K562 (cell line): ENCODE results near the gene RPL18A. TPM values are rescaled to one million over a fixed set of nuclear protein-coding genes. Genes with fewer than 3 reads are reported as not detected.

Source experiments
- ASH1L ChIP-seq: fragments of 450-650 bp; IDR thresholded peaks from 2 replicates; pipeline ENCODE4 v1.6.1; 2018; ENCODE audit warnings: borderline replicate concordance, mild to moderate bottlenecking, low read depth; ENCODE audit not compliant: partially characterized antibody
- CREBBP ChIP-seq: IDR thresholded peaks from one replicate; pipeline ENCODE4 v1.6.1; 2012; ENCODE audit warnings: low read depth, mild to moderate bottlenecking, control low read depth, inconsistent platforms, low read length
- ETS1 ChIP-seq: conservative IDR thresholded peaks from 2 replicates; pipeline ENCODE4 v1.6.1; 2011; ENCODE audit warnings: low read depth, mild to moderate bottlenecking, low read length; ENCODE audit not compliant: control insufficient read depth
- HNRNPLL ChIP-seq: fragments of 200-400 bp; formaldehyde crosslinking; IDR thresholded peaks from 2 replicates; pipeline ENCODE4 v1.6.1; 2017; ENCODE audit warnings: low read length, low read depth, mild to moderate bottlenecking; ENCODE audit not compliant: poor library complexity, severe bottlenecking
- NR3C1 ChIP-seq: sonication (generic); formaldehyde crosslinking; IDR thresholded peaks from 2 replicates; pipeline ENCODE4 v1.8.1; 2022; ENCODE audit warnings: missing genetic modification reagents
- RBM25 ChIP-seq: fragments of 200-400 bp; formaldehyde crosslinking; IDR thresholded peaks from 2 replicates; pipeline ENCODE4 v1.6.1; 2018; ENCODE audit warnings: low read length, low read depth, moderate library complexity; ENCODE audit not compliant: severe bottlenecking
- SIX5 ChIP-seq, 2 experiments: IDR thresholded peaks; 2 replicates each; pipeline ENCODE4 v1.6.1; 2011; ENCODE audit warnings: low read length in 2 of 2, borderline replicate concordance in 1 of 2, low read depth in 1 of 2, mild to moderate bottlenecking in 1 of 2, moderate library complexity in 1 of 2; ENCODE audit not compliant: insufficient read depth in 1 of 2
- SPI1 ChIP-seq: IDR thresholded peaks from 2 replicates; pipeline ENCODE4 v1.6.1; 2011; ENCODE audit warnings: low read depth, low read length, control low read depth, borderline replicate concordance
- TGIF2 ChIP-seq: sonication (generic); formaldehyde crosslinking; IDR thresholded peaks from 2 replicates; pipeline ENCODE4 v1.8.1; 2022; ENCODE audit warnings: mild to moderate bottlenecking, missing genetic modification reagents, moderate library complexity
- THRAP3 ChIP-seq: fragments of 450-650 bp; IDR thresholded peaks from 2 replicates; pipeline ENCODE4 v1.6.1; 2016; ENCODE audit warnings: mild to moderate bottlenecking, inconsistent platforms, borderline replicate concordance
- ZFX ChIP-seq: sonication (generic); formaldehyde crosslinking; IDR thresholded peaks from 2 replicates; pipeline ENCODE4 v1.8.0; 2022; ENCODE audit warnings: mild to moderate bottlenecking, missing genetic modification reagents, moderate library complexity
- ZNF121 ChIP-seq: sonication (generic); formaldehyde crosslinking; conservative IDR thresholded peaks from 2 replicates; pipeline ENCODE4 v1.8.0; 2022; ENCODE audit warnings: missing genetic modification reagents
- ZNF696 ChIP-seq: fragments of 250-450 bp; sonication (Bioruptor Pico); conservative IDR thresholded peaks from 2 replicates; pipeline ENCODE4 v1.4.0; 2020; ENCODE audit warnings: mild to moderate bottlenecking, moderate library complexity
- ZSCAN32 ChIP-seq: fragments of 450-650 bp; formaldehyde crosslinking; IDR thresholded peaks from 2 replicates; pipeline ENCODE4 v1.4.0; 2020; ENCODE audit warnings: mild to moderate bottlenecking, moderate library complexity
- polyA plus RNA-seq, 8 experiments: library from polyadenylated mRNA; depleted of rRNA in 4 of 8; stranded (reverse) in 5 of 8; unstranded in 3 of 8; fragments of >200 nt; fragmentation: Nextera tagmentation in 2 of 8; fragmentation: Illumina TruSeq in 1 of 8; extraction: Ambion mirVana in 2 of 8; extraction: Trizol in 1 of 8; gene quantifications; 2 replicates each; pipeline versions ENCODE4 v1.2.1 to v1.2.3, GENCODE V29; 2011 to 2014; ENCODE audit warnings: inconsistent platforms in 1 of 8, missing spikeins in 1 of 8
- total RNA-seq, 7 experiments: library from RNA; depleted of rRNA in 6 of 7; stranded (reverse); fragments of >200 nt in 6 of 7; fragmentation: Illumina TruSeq in 2 of 7; extraction: Trizol in 2 of 7; gene quantifications; 2 replicates each; pipeline versions ENCODE4 v1.2.1 to v1.2.3, GENCODE V29; 2011 to 2021; ENCODE audit warnings: low replicate concordance in 1 of 7
- TF ChIP-seq, protein P1 (sequence below): IDR thresholded peaks from 2 replicates; pipeline ENCODE4 v1.6.1; 2011; ENCODE audit warnings: borderline replicate concordance, low read depth, mild to moderate bottlenecking, moderate library complexity, low read length; ENCODE audit not compliant: insufficient read depth, poor library complexity, severe bottlenecking
- TF ChIP-seq, protein P2 (sequence below): fragments of 200-800 bp; sonication (Bioruptor generic); IDR thresholded peaks from 2 replicates; pipeline ENCODE4 v1.6.1; 2017; ENCODE audit warnings: missing genetic modification characterization, missing compliant biosample characterization
- TF ChIP-seq, protein P3 (sequence below): sonication (generic); formaldehyde crosslinking; IDR thresholded peaks from 2 replicates; pipeline ENCODE4 v1.8.1; 2023; ENCODE audit warnings: missing genetic modification reagents, mild to moderate bottlenecking, borderline replicate concordance

Gene RPL18A
- total and polyA plus RNA-seq, 9 of the 15 experiments (the other 6 are each of a cell fraction or from before 2014, with no cell fraction given): 626 to 2,882 (median 1,895) TPM

DNA sequence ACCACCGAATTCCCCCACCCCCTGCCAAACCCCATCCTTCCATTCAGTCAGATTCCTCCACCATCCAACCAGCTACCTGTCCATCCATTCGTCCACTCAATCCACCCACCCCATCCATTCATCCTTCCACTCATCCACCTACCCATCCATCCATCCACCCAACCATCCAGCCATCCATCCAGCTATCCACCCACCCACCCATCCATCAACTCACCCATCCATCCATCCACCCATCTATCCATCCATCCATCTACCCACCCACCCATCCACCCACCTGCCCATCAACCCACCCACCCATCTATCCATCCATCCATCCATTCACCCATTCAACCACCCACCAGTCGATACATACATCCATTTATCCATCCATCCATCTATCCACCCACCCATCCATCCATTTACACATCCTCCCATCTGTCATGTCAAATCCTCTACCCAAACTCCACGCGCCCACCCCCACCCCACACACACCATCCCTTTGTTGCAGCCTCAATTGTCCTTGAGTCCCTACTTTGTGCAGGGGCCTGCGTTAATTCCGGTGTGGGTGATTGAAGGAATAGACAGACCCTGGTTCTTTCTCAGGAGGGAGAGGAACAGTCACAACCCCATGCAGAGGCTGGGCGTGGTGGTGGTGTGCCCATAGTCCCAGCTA is 6.7 kb downstream of the RPL18A start (continued):
- TF ChIP-seq, protein P1, sequence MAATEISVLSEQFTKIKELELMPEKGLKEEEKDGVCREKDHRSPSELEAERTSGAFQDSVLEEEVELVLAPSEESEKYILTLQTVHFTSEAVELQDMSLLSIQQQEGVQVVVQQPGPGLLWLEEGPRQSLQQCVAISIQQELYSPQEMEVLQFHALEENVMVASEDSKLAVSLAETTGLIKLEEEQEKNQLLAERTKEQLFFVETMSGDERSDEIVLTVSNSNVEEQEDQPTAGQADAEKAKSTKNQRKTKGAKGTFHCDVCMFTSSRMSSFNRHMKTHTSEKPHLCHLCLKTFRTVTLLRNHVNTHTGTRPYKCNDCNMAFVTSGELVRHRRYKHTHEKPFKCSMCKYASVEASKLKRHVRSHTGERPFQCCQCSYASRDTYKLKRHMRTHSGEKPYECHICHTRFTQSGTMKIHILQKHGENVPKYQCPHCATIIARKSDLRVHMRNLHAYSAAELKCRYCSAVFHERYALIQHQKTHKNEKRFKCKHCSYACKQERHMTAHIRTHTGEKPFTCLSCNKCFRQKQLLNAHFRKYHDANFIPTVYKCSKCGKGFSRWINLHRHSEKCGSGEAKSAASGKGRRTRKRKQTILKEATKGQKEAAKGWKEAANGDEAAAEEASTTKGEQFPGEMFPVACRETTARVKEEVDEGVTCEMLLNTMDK: no peak
- peak; percentile 48 for TF ChIP-seq CREBBP
- TF ChIP-seq SPI1: no peak
- no peak for TF ChIP-seq TGIF2 (CRISPR knock-in tag)
- TF ChIP-seq SIX5 (IDR thresholded peaks at IDR 0.05; ENCODE audit: borderline replicate concordance in 1 of 2, insufficient read depth in 1 of 2, low read depth in 1 of 2, low read length in 2 of 2): no peak
- no peak for TF ChIP-seq RBM25
- peak; percentile 77 for TF ChIP-seq HNRNPLL
- TF ChIP-seq, protein P2, sequence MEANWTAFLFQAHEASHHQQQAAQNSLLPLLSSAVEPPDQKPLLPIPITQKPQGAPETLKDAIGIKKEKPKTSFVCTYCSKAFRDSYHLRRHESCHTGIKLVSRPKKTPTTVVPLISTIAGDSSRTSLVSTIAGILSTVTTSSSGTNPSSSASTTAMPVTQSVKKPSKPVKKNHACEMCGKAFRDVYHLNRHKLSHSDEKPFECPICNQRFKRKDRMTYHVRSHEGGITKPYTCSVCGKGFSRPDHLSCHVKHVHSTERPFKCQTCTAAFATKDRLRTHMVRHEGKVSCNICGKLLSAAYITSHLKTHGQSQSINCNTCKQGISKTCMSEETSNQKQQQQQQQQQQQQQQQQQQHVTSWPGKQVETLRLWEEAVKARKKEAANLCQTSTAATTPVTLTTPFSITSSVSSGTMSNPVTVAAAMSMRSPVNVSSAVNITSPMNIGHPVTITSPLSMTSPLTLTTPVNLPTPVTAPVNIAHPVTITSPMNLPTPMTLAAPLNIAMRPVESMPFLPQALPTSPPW: no peak
- TF ChIP-seq ZSCAN32 (CRISPR knock-in tag): no peak
- TF ChIP-seq ZNF121 (CRISPR knock-in tag): 0 out of 2 replicates have a peak, but pooled peaks have one; percentile 6
- no peak for TF ChIP-seq ASH1L
- no peak for TF ChIP-seq ZNF696 (CRISPR knock-in tag)
- TF ChIP-seq ETS1: 0 out of 2 replicates have a peak, but pooled peaks have one; percentile 4
- TF ChIP-seq ZFX (CRISPR knock-in tag): no peak
- TF ChIP-seq NR3C1: no peak
- TF ChIP-seq, protein P3, sequence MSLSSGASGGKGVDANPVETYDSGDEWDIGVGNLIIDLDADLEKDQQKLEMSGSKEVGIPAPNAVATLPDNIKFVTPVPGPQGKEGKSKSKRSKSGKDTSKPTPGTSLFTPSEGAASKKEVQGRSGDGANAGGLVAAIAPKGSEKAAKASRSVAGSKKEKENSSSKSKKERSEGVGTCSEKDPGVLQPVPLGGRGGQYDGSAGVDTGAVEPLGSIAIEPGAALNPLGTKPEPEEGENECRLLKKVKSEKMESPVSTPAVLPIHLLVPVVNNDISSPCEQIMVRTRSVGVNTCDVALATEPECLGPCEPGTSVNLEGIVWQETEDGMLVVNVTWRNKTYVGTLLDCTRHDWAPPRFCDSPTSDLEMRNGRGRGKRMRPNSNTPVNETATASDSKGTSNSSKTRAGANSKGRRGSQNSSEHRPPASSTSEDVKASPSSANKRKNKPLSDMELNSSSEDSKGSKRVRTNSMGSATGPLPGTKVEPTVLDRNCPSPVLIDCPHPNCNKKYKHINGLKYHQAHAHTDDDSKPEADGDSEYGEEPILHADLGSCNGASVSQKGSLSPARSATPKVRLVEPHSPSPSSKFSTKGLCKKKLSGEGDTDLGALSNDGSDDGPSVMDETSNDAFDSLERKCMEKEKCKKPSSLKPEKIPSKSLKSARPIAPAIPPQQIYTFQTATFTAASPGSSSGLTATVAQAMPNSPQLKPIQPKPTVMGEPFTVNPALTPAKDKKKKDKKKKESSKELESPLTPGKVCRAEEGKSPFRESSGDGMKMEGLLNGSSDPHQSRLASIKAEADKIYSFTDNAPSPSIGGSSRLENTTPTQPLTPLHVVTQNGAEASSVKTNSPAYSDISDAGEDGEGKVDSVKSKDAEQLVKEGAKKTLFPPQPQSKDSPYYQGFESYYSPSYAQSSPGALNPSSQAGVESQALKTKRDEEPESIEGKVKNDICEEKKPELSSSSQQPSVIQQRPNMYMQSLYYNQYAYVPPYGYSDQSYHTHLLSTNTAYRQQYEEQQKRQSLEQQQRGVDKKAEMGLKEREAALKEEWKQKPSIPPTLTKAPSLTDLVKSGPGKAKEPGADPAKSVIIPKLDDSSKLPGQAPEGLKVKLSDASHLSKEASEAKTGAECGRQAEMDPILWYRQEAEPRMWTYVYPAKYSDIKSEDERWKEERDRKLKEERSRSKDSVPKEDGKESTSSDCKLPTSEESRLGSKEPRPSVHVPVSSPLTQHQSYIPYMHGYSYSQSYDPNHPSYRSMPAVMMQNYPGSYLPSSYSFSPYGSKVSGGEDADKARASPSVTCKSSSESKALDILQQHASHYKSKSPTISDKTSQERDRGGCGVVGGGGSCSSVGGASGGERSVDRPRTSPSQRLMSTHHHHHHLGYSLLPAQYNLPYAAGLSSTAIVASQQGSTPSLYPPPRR (CRISPR knock-in tag): no peak
- TF ChIP-seq THRAP3: no peak
